NCI-H446 (cell line): ENCODE results near the gene NT5C2.
"Not testable (repeated sequence)": the region's sequence is repeated elsewhere in the genome, so short reads cannot be mapped to it uniquely, and the experiment has no call there.

Experiments
- DNase-seq, 2 experiments: peaks; one replicate each; lab custom pipeline; 2025; lab: John Stamatoyannopoulos, UW

The NT5C2 gene

GRCh38 chr10:103157246-103157645 lies 35.8 kb downstream of the NT5C2 start:
- no peak for DNase-seq

GRCh38 chr10:103155471-103156085 lies 37.5 kb downstream of the NT5C2 start:
- DNase-seq = no peak

GRCh38 chr10:103154521-103155299 lies 38.4 kb downstream of the NT5C2 start:
- DNase-seq = no peak

GRCh38 chr10:103153302-103154197 lies 39.5 kb downstream of the NT5C2 start:
- DNase-seq = no peak

GRCh38 chr10:103149991-103150622 lies 43.0 kb downstream of the NT5C2 start:
- DNase-seq = no peak

- no peak for DNase-seq
These were observed 45.4 kb downstream of the NT5C2 start for GRCh38 chr10:103147645-103148044.

GRCh38 chr10:103145860-103146466 lies 47.1 kb downstream of the NT5C2 start:
- DNase-seq = peak in 1 of 2 experiments; percentile 5

- no peak for DNase-seq
These were observed 48.0 kb downstream of the NT5C2 start for GRCh38 chr10:103145046-103145445.

- no peak for DNase-seq
These were observed 49.0 kb downstream of the NT5C2 start for GRCh38 chr10:103144041-103144440.

- DNase-seq = not testable (repeated sequence)
These were observed 49.4 kb downstream of the NT5C2 start for GRCh38 chr10:103143641-103144040.

- DNase-seq = no peak
These were observed 51.1 kb downstream of the NT5C2 start for GRCh38 chr10:103141950-103142349.

- DNase-seq = no peak
These were observed 52.6 kb downstream of the NT5C2 start for GRCh38 chr10:103140469-103140868.

- DNase-seq = no peak
These were observed 53.3 kb downstream of the NT5C2 start for GRCh38 chr10:103139803-103140202.

- not testable (repeated sequence) for DNase-seq
These were observed 57.9 kb downstream of the NT5C2 start for GRCh38 chr10:103135168-103135567.

- no peak for DNase-seq
These were observed 62.2 kb downstream of the NT5C2 start for GRCh38 chr10:103130910-103131309.

- not testable (repeated sequence) for DNase-seq
These were observed 62.9 kb downstream of the NT5C2 start for GRCh38 chr10:103130180-103130579.

- no peak for DNase-seq
These were observed 65.8 kb downstream of the NT5C2 start for GRCh38 chr10:103127241-103127640.

GRCh38 chr10:103125323-103126267 lies 67.5 kb downstream of the NT5C2 start:
- no peak for DNase-seq

- no peak for DNase-seq
These were observed 68.5 kb downstream of the NT5C2 start for GRCh38 chr10:103124420-103125096.
